Neural crest cell (in vitro differentiated cells): ENCODE data around the gene AKAP13. TPM values are rescaled to one million over a fixed set of nuclear protein-coding genes. Genes with fewer than 3 reads are reported as not detected.

ENCODE experiments used
- DNase-seq: peaks from one replicate; pipeline ENCODE4 v3.0.0; 2021; ENCODE audit warnings: low read depth, mixed read lengths, low spot score
- H3K27ac Mint-ChIP-seq: one replicate; pipeline ENCODE4 v1.8.0; 2021; ENCODE audit warnings: mild to moderate bottlenecking, mixed read lengths; ENCODE audit not compliant: unreplicated experiment
- H3K27me3 Mint-ChIP-seq: 2 replicates; pipeline ENCODE4 v1.8.0; 2021; ENCODE audit warnings: low read depth, mild to moderate bottlenecking, mixed read lengths
- H3K36me3 Mint-ChIP-seq: 2 replicates; pipeline ENCODE4 v1.8.0; 2021; ENCODE audit warnings: low read depth, mild to moderate bottlenecking, mixed read lengths
- H3K4me1 Mint-ChIP-seq: 2 replicates; pipeline ENCODE4 v1.8.0; 2021; ENCODE audit warnings: mixed read lengths
- H3K4me3 Mint-ChIP-seq: one replicate; pipeline ENCODE4 v1.8.0; 2021; ENCODE audit warnings: mild to moderate bottlenecking, mixed read lengths
- H3K9me3 Mint-ChIP-seq: 2 replicates; pipeline ENCODE4 v1.8.0; 2021; ENCODE audit warnings: mixed read lengths
- total RNA-seq: library from RNA; stranded (reverse); gene quantifications from 2 replicates; pipeline ENCODE4 v1.2.1, GENCODE V29; 2021
- TF ChIP-seq, protein P1 (sequence below): fragments of 200-600 bp; sonication (generic); conservative IDR thresholded peaks from 2 replicates; pipeline ENCODE4 v1.5.0; 2021; ENCODE audit warnings: antibody characterized with exemption, mild to moderate bottlenecking

The AKAP13 gene
- total RNA-seq, 1 donor from 2014 or later = 81.3 TPM

DNA sequence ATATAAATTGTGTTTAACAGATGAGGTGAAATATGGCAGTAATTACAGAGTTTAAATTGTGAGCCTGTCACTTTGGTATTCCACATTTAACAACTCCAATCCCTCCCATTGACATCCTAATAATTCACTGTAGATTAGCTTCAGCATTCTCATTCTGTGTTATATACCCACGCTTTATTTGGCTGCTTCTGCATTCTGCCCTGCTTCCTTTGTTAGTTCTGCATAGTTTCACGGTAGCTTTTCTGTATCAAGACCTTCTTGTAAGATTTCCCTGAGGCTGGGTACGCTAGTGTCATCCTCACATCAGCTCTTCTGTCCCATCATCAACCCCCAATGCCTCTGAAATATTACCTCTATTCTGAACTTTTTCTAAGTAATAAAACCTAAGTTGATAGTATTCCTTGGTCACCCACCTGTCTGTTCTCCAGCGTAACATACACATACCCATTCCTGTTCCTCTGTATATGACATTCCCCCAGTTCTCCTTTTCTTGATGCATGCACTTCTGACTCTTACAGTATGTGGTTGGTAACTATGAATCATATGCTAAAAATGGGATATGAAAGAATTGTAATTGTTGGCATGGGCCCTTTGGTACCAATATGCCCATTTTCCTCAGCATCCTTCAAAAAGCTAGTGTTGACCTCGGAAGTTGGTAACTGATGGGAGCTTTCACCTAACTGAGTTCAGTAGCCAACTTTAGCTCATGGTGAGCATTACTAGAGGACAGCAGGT, 243.1 kb downstream of the AKAP13 start:
- H3K27ac Mint-ChIP-seq = no peak overlapping the region
- H3K9me3 Mint-ChIP-seq = no peaks in the 10 kb centered on the region
- H3K4me3 Mint-ChIP-seq = no peak overlapping the region
- no peaks in the 10 kb centered on the region for H3K27me3 Mint-ChIP-seq
- no peak for DNase-seq
- TF ChIP-seq, protein P1, sequence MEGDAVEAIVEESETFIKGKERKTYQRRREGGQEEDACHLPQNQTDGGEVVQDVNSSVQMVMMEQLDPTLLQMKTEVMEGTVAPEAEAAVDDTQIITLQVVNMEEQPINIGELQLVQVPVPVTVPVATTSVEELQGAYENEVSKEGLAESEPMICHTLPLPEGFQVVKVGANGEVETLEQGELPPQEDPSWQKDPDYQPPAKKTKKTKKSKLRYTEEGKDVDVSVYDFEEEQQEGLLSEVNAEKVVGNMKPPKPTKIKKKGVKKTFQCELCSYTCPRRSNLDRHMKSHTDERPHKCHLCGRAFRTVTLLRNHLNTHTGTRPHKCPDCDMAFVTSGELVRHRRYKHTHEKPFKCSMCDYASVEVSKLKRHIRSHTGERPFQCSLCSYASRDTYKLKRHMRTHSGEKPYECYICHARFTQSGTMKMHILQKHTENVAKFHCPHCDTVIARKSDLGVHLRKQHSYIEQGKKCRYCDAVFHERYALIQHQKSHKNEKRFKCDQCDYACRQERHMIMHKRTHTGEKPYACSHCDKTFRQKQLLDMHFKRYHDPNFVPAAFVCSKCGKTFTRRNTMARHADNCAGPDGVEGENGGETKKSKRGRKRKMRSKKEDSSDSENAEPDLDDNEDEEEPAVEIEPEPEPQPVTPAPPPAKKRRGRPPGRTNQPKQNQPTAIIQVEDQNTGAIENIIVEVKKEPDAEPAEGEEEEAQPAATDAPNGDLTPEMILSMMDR = no peak
- H3K36me3 Mint-ChIP-seq = peaks cover 6% of the 10 kb centered on the region
- peaks cover 31% of the 10 kb centered on the region for H3K4me1 Mint-ChIP-seq

DNA sequence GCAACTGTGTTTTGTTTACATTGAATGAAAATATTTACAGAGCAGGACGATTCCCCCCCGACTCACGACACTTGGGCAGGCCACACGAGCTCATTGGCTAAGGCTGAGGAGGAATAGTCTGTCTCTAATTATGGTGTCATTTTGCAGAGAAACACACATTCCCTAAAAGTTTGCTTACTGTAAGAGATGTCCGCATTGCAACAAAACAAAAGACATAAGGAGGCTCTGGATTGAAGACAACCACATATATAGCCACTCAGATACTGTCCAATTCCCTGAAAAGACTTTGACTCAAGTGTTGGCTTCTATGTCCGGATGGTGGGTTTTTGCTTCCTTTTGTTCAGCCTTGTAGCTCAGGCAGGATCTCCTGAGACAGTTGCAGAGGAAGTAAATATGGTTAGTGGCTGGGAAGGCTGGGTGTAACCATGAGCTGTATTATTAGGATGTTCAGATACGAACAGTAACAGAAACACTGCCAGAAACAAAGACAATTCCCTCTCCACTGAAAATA, 243.9 kb downstream of the AKAP13 start:
- no peak overlapping the region for H3K27ac Mint-ChIP-seq
- no peak for DNase-seq
- H3K36me3 Mint-ChIP-seq = peaks cover 8% of the 10 kb centered on the region
- peaks cover 36% of the 10 kb centered on the region for H3K4me1 Mint-ChIP-seq
- TF ChIP-seq, protein P1 = no peak
- no peaks in the 10 kb centered on the region for H3K27me3 Mint-ChIP-seq
- no peaks in the 10 kb centered on the region for H3K9me3 Mint-ChIP-seq
- H3K4me3 Mint-ChIP-seq = no peak overlapping the region

DNA sequence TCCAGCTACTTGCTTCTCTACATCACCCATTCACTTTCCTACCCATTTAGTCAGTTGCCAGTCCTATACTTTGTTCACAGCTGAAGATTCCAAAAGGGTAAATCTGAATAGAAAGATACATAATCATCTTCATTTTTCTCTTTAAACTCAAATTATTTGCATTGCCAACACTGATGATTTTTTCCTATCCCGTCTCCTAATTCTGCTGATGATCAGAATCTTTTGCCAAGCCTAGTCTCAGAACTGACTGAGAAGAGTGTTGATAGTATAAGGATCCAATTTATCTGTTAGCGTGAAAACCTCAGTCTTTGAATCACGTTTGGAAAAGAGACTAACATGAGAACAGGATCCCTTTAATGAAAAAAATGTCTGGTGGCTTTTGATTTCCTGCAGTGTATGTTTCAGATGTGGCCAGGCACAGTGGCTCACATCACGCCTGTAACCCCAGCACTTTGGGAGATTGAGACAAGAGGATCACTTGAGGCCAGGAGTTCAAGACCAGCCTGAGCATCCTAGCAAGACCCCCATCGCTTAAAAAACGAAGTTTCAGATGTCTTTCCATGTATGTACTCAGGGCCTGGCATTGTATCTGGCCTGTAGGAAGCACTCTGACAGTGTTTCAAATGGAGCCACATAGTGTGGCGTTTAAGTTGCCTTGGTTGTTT, 244.9 kb downstream of the AKAP13 start:
- TF ChIP-seq, protein P1 = no peak
- Mint-ChIP-seq H3K4me3 (no peak overlapping the region), H3K4me1 (peaks cover 41% of the 10 kb centered on the region), H3K27me3 (no peaks in the 10 kb centered on the region), H3K36me3 (peaks cover 11% of the 10 kb centered on the region), H3K9me3 (no peaks in the 10 kb centered on the region), H3K27ac (no peak overlapping the region)
- no peak for DNase-seq

DNA sequence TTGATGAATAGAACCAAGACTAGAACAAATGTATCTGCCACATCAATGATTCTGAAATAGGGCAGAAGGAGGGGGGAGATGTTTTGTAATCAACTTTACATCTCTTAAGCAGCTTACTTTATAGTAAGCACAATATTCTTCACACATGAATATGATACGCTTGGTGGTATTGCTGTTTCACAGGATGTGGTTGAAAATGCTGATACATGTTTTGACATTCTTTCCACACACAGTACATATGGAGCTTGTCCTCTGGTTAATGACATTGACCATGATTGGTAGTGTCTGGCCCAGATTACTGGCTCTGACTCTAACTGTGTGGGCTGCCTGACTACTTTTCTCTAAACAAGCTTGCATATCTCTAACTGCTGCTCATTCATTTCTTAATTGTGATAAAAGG, 245.5 kb downstream of the AKAP13 start:
- Mint-ChIP-seq H3K27ac (no peak overlapping the region), H3K27me3 (no peaks in the 10 kb centered on the region), H3K4me3 (no peak overlapping the region), H3K9me3 (no peaks in the 10 kb centered on the region), H3K4me1 (peaks cover 41% of the 10 kb centered on the region), H3K36me3 (peaks cover 11% of the 10 kb centered on the region)
- no peak for DNase-seq
- TF ChIP-seq, protein P1 = no peak

DNA sequence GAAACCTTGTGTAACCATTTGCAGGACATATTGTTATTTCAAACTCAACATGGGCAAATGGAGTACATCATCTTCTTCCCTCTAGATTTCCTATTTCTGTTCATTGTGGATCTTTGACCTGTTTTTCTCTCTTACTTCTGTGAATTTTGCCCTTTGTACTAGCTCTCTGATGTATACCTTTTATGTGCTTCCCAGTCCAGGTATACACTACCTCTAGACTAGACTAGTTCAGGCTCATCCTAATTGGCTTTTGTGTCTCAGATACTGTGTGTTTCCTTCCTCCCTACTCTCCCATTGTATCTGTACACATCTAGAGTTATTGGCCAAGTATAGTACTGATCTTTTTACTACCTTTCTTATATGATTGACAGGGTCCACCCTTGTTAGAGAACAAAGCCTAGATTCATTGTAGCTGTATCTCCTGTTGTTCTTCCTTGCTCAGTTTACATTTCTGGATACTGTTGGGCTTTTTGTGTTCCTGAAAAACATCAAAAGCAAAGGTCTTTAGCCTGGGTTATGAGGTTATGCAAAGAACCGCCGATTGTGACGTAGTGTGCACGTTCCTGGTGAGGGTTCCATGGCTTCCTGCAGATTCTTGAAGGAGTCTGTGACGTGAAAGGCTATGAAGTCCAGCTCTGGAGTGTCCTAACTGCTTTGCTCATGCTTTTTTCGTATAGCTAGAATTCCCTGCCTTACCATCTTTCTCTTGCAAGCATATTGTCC, 247.0 kb downstream of the AKAP13 start:
- peaks cover 36% of the 10 kb centered on the region for H3K4me1 Mint-ChIP-seq
- H3K27me3 Mint-ChIP-seq = no peaks in the 10 kb centered on the region
- H3K27ac Mint-ChIP-seq = no peak overlapping the region
- no peak overlapping the region for H3K4me3 Mint-ChIP-seq
- TF ChIP-seq, protein P1 = no peak
- no peaks in the 10 kb centered on the region for H3K9me3 Mint-ChIP-seq
- DNase-seq = no peak
- peaks cover 11% of the 10 kb centered on the region for H3K36me3 Mint-ChIP-seq
